Right atrium auricular region (tissue), 2 donors: Measurements from ENCODE around the gene UNC13A. TPM values are rescaled to one million over a fixed set of nuclear protein-coding genes. Genes with fewer than 3 reads are reported as not detected.
A peak's percentile ranks its signal among the peaks of the same experiment; 100 is the strongest.

ENCODE experiments used
- DNase-seq: peaks from one replicate; pipeline ENCODE4 v3.0.0-alpha.2; 2019; ENCODE audit warnings: low spot score
- H3K27ac ChIP-seq, 2 donors: fragments of 200-600 bp; sonication (generic); 1 replicate in 1 of 2; 2 replicates in 1 of 2; pipeline ENCODE4 v1.5.1; 2016 to 2019
- H3K27me3 ChIP-seq, 2 donors: fragments of 200-600 bp; sonication (generic); one replicate each; pipeline versions ENCODE4 v1.5.1 to v1.6.0; 2017 to 2019
- H3K36me3 ChIP-seq: fragments of 200-600 bp; sonication (generic); one replicate; pipeline ENCODE4 v1.5.1; 2016
- H3K4me1 ChIP-seq, 2 donors: fragments of 200-600 bp; sonication (generic); one replicate each; pipeline versions ENCODE4 v1.5.1 to v1.6.0; 2017 to 2019
- H3K4me3 ChIP-seq, 2 donors: fragments of 200-600 bp; sonication (generic); 1 replicate in 1 of 2; 2 replicates in 1 of 2; pipeline ENCODE4 v1.5.1; 2017 to 2019; ENCODE audit warnings: mild to moderate bottlenecking in 1 of 2, moderate library complexity in 1 of 2
- H3K9me3 ChIP-seq, 2 donors: fragments of 200-600 bp; sonication (generic); one replicate each; pipeline ENCODE4 v1.5.1; 2019
- total RNA-seq, 2 donors: library from RNA; depleted of rRNA; stranded (reverse); fragments of >200 nt; gene quantifications; one replicate each; pipeline ENCODE4 v1.1.0, GENCODE V29; 2016
- TF ChIP-seq, protein P1 (sequence below), 2 donors: fragments of 200-600 bp; sonication (generic); IDR thresholded peaks; one replicate each; pipeline ENCODE4 v1.5.1; 2019; ENCODE audit warnings: antibody characterized with exemption in 2 of 2

The UNC13A gene
- total RNA-seq, 2 donors from 2014 or later: 0.08 TPM; not detected in 1

DNA sequence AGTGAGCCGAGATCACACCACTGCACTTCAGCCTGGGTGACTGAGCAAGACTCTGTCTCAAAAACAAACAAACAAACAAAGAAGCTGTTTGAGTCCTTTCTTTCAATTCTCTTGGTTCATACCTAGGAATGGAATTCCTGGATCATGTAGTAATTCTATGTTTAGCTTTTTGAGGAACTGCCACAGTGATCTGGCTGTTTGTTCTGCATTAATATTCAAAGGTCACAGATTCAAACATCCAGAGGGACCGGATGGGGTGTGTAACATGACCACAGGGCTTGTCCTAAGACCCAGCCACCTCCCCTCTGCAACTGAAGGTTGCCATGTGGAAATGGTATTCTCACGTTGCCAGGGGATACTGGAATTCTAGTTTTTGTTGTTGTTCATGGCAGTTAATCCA lies 122.5 kb downstream of the UNC13A start:
- Histone ChIP-seq H3K9me3 (no peaks in the 10 kb centered on the region), H3K27ac (peak overlapping the region; percentile 41 to 71)

DNA sequence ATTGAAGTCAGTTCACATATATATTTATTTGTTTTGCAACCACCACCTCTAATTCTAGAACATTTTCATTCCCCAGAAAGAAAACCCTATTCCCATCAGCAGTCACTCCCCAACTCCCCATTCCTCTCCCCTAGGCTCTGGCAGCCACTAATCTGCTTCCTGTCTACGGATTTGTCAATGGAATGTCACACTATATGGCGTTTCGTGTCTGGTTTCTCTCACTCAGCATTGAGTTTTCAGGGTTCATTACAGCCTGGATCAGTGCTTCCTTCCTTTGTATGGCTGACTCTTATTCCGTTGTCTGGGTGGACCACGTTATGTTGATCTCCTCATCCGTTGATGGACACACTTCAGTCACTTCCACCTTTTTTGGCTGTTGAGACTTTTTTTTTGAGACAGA lies 123.4 kb downstream of the UNC13A start:
- Histone ChIP-seq H3K36me3 (peaks cover 41% of the 10 kb centered on the region), H3K27ac (peak overlapping the region; percentile 41 to 71), H3K9me3 (no peaks in the 10 kb centered on the region), H3K27me3 (no peaks in the 10 kb centered on the region), H3K4me1 (peaks cover 0 to 28% of the 10 kb centered on the region in 2 donors), H3K4me3 (no peak overlapping the region)
- no peak for DNase-seq
- TF ChIP-seq, protein P1, sequence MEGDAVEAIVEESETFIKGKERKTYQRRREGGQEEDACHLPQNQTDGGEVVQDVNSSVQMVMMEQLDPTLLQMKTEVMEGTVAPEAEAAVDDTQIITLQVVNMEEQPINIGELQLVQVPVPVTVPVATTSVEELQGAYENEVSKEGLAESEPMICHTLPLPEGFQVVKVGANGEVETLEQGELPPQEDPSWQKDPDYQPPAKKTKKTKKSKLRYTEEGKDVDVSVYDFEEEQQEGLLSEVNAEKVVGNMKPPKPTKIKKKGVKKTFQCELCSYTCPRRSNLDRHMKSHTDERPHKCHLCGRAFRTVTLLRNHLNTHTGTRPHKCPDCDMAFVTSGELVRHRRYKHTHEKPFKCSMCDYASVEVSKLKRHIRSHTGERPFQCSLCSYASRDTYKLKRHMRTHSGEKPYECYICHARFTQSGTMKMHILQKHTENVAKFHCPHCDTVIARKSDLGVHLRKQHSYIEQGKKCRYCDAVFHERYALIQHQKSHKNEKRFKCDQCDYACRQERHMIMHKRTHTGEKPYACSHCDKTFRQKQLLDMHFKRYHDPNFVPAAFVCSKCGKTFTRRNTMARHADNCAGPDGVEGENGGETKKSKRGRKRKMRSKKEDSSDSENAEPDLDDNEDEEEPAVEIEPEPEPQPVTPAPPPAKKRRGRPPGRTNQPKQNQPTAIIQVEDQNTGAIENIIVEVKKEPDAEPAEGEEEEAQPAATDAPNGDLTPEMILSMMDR (IDR thresholded peaks at IDR 0.05): no peak

More for the DNA sequence above, 122.5 kb downstream of the UNC13A start:
- H3K27me3 ChIP-seq: no peaks in the 10 kb centered on the region
- TF ChIP-seq, protein P1 (IDR thresholded peaks at IDR 0.05): no peak
- H3K4me1 ChIP-seq: peaks cover 0 to 24% of the 10 kb centered on the region in 2 donors
- no peak overlapping the region for H3K4me3 ChIP-seq
- H3K36me3 ChIP-seq: peaks cover 42% of the 10 kb centered on the region
- no peak for DNase-seq

DNA sequence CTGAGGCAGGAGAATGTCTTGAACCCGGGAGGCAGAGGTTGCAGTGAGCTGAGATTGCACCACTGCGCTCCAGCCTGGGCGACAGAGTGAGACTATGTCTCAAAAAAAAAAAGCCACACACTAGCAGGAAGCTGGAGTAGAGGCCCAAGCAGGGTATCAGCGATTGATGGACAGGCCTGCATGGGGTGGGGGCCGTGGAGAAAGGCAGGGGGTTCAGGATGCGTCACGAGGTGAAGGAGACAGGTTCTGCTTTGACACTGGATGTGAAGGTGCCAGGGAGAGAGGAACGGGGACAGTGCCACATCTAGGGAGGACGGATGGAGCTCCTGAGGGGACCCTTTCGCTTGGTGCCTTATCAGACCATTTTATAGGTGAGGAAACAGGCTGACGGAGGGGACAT lies 125.6 kb downstream of the UNC13A start:
- H3K36me3 ChIP-seq: peaks cover 25% of the 10 kb centered on the region
- H3K27ac ChIP-seq: no peak overlapping the region
- no peaks in the 10 kb centered on the region for H3K9me3 ChIP-seq
- H3K27me3 ChIP-seq: no peaks in the 10 kb centered on the region
- DNase-seq: no peak
- H3K4me3 ChIP-seq: no peak overlapping the region
- H3K4me1 ChIP-seq: peaks cover 0 to 36% of the 10 kb centered on the region in 2 donors
- TF ChIP-seq, protein P1 (IDR thresholded peaks at IDR 0.05): no peak

DNA sequence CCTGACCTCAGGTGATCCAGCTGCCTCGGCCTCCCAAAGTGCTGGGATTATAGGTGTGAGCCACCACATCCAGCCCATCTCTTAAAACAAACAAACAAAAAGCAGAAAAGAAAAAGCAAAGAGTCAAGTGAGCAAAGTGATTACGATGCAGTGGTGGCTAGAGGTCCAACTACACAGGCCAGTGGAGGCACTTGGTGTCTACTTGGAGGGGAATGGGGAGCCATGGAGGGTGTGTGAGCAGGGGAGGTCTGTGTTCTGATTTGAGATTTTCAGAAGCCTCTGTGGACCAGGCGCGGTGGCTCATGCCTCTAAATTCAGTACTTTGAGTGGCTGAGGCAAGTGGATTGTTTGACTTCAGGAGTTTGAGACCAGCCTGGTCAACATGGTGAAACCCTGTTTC lies 126.1 kb downstream of the UNC13A start:
- peaks cover 0 to 41% of the 10 kb centered on the region in 2 donors for H3K4me1 ChIP-seq
- peak overlapping the region in 1 of 2 donors; percentile 16 for H3K27ac ChIP-seq
- no peaks in the 10 kb centered on the region for H3K9me3 ChIP-seq
- no peaks in the 10 kb centered on the region for H3K27me3 ChIP-seq
- H3K4me3 ChIP-seq: no peak overlapping the region
- peaks cover 20% of the 10 kb centered on the region for H3K36me3 ChIP-seq
- DNase-seq: no peak
- TF ChIP-seq, protein P1 (IDR thresholded peaks at IDR 0.05): no peak

DNA sequence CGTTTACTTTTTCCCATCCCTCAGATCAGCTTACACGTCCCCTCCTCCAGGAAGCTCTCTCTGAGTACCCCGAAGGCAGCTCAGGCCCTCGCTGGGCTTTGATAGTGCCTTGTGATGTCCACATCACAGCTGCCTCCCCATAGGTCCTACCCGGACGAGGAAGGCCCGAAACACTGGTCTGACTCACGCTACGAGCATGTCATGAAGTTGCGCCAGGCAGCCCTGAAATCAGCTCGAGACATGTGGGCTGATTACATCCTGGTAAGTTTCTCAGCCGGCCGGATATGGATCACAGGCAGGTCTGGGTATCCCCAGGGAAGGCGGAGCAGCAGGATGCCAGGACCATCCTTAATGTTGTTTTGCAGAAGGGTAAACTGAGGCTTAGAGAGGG lies 128.0 kb downstream of the UNC13A start:
- H3K4me1 ChIP-seq: peaks cover 0 to 41% of the 10 kb centered on the region in 2 donors

More for the DNA sequence above, 128.0 kb downstream of the UNC13A start:
- Histone ChIP-seq H3K9me3 (no peaks in the 10 kb centered on the region), H3K27ac (peak overlapping the region; percentile 25 to 54), H3K4me3 (no peak overlapping the region), H3K27me3 (no peaks in the 10 kb centered on the region), H3K36me3 (peaks cover 18% of the 10 kb centered on the region)
- peak; percentile 81 for DNase-seq
- TF ChIP-seq, protein P1 (IDR thresholded peaks at IDR 0.05): no peak
